OCI-LY7 (cell line): ENCODE results near the gene CD320. TPM values are rescaled to one million over a fixed set of nuclear protein-coding genes. Genes with fewer than 3 reads are reported as not detected.

Source experiments
- BruUV-seq: library from RNA; stranded (reverse); fragments of 400-500 nt; replicated peaks from 2 replicates; lab custom pipeline; 2021; lab: Mats Ljungman, UMichigan
- CTCF ChIA-PET: fragments of 300-600 bp; sonication (Branson Sonifier 250); formaldehyde crosslinking; loops from one replicate; lab custom pipeline; 2022; ENCODE audit warnings: antibody characterized with exemption; ENCODE audit not compliant: unreplicated experiment; lab: Charles Lee
- POLR2A ChIA-PET: fragments of 300-600 bp; sonication (Branson Sonifier 250); formaldehyde crosslinking; loops from one replicate; lab custom pipeline; 2022; ENCODE audit warnings: antibody characterized with exemption; lab: Charles Lee
- DNase-seq: peaks from one replicate; pipeline ENCODE4 v3.0.0-alpha.2; 2015; ENCODE audit warnings: low spot score
- H2AFZ ChIP-seq: fragments of 200-600 bp; sonication (generic), shearing (Covaris generic); 2 replicates; pipeline ENCODE4 v1.6.1; 2014; ENCODE audit warnings: mild to moderate bottlenecking, antibody characterized with exemption, low read length, moderate library complexity
- H3K27ac ChIP-seq: fragments of 200-600 bp; sonication (generic); 2 replicates; pipeline ENCODE4 v1.5.1; 2014; ENCODE audit warnings: mixed run types, low read depth, mild to moderate bottlenecking, moderate library complexity, low read length, inconsistent platforms; ENCODE audit not compliant: poor library complexity, severe bottlenecking
- H3K36me3 ChIP-seq: fragments of 200-600 bp; sonication (generic); 2 replicates; pipeline ENCODE4 v1.6.1; 2014; ENCODE audit warnings: mild to moderate bottlenecking, antibody characterized with exemption, low read length, moderate library complexity, mixed read lengths; ENCODE audit not compliant: insufficient read depth
- H3K4me1 ChIP-seq: fragments of 200-600 bp; sonication (generic); 2 replicates; pipeline ENCODE4 v1.5.1; 2014; ENCODE audit warnings: mild to moderate bottlenecking, low read length; ENCODE audit not compliant: insufficient read depth, poor library complexity, severe bottlenecking
- H3K4me2 ChIP-seq: fragments of 200-600 bp; sonication (generic); 2 replicates; pipeline ENCODE4 v1.6.1; 2014; ENCODE audit warnings: mild to moderate bottlenecking, low read length
- H3K4me3 ChIP-seq: fragments of 200-600 bp; sonication (generic); 2 replicates; pipeline ENCODE4 v1.5.1; 2014; ENCODE audit warnings: mild to moderate bottlenecking, low read depth, low read length; ENCODE audit not compliant: poor library complexity, severe bottlenecking
- H3K79me2 ChIP-seq: fragments of 200-600 bp; sonication (generic); 2 replicates; pipeline ENCODE4 v1.6.1; 2016; ENCODE audit warnings: low read depth, mild to moderate bottlenecking, low read length, moderate library complexity, mixed read lengths; ENCODE audit not compliant: insufficient read depth
- H3K9me2 ChIP-seq: fragments of 200-600 bp; sonication (generic); 2 replicates; pipeline ENCODE4 v1.6.1; 2016; ENCODE audit warnings: mild to moderate bottlenecking, low read length, mixed read lengths; ENCODE audit not compliant: insufficient read depth
- H3K9me3 ChIP-seq: fragments of 200-600 bp; sonication (generic); 2 replicates; pipeline ENCODE4 v1.6.1; 2014; ENCODE audit warnings: mild to moderate bottlenecking, mixed run types, low read length, mixed read lengths
- H4K20me1 ChIP-seq: fragments of 200-600 bp; sonication (generic); 2 replicates; pipeline ENCODE4 v1.6.1; 2014; ENCODE audit warnings: mild to moderate bottlenecking, antibody characterized with exemption, low read length, moderate library complexity, mixed read lengths; ENCODE audit not compliant: insufficient read depth
- CTCF ChIP-seq: fragments of 200-600 bp; sonication (generic); conservative IDR thresholded peaks from 2 replicates; pipeline ENCODE4 v1.5.1; 2014; ENCODE audit warnings: mild to moderate bottlenecking, antibody characterized with exemption, low read length, moderate library complexity, mixed read lengths
- EZH2phosphoT487 ChIP-seq: fragments of 200-600 bp; sonication (generic); IDR thresholded peaks from 2 replicates; pipeline ENCODE4 v1.6.1; 2018; ENCODE audit warnings: low read depth, borderline replicate concordance, mild to moderate bottlenecking, mixed run types, antibody characterized with exemption, low read length, moderate library complexity, mixed read lengths
- intact Hi-C: fragments of 100-400 bp; cut with micrococcal nuclease; formaldehyde crosslinking; loops from one replicate; pipeline ENCODE4 v1.10.0; 2022; ENCODE audit not compliant: unreplicated experiment
- total RNA-seq, 2 experiments: library from RNA; depleted of rRNA in 1 of 2; stranded (reverse); fragments of >200 nt in 1 of 2; shearing (Covaris generic) in 1 of 2; gene quantifications; 2 replicates each; pipeline ENCODE4 v1.2.3, GENCODE V29; 2014 to 2022

The CD320 gene
- total RNA-seq, 2 experiments from 2014 or later, result 39.1 to 49.2 TPM

- H2AFZ ChIP-seq, result no peak overlapping the region
- DNase-seq, result no peak
- H4K20me1 ChIP-seq, result no peaks in the 10 kb centered on the region
- intact Hi-C loops, result no loop called here
- ChIA-PET POLR2A (interaction anchor here (0.7 kb wide), 1 partner anchor 14 kb away, joined by 3 read pairs; no protein-coding TSS in a partner anchor), CTCF (interaction anchor here (0.5 kb wide), 1 partner anchor 362 kb away, joined by 3 read pairs; no protein-coding TSS in a partner anchor)
- no peak for TF ChIP-seq CTCF
- peaks cover 61% of the 10 kb centered on the region for H3K36me3 ChIP-seq
- peak overlapping the region; percentile 77 for H3K4me3 ChIP-seq
- TSS peak; percentile 42 for BruUV-seq
- H3K27ac ChIP-seq, result no peak overlapping the region
- H3K9me2 ChIP-seq, result no peaks in the 10 kb centered on the region
- H3K4me1 ChIP-seq, result peaks cover 19% of the 10 kb centered on the region
- H3K4me2 ChIP-seq, result peak overlapping the region; percentile 88
- H3K9me3 ChIP-seq, result no peaks in the 10 kb centered on the region
- peaks cover 22% of the 10 kb centered on the region; the same call in 1 of the 2 replicates for H3K79me2 ChIP-seq
Observed at GRCh38 chr19:8306235-8307054, 1.7 kb downstream of the CD320 start.

- peaks cover 55% of the 10 kb centered on the region for H3K36me3 ChIP-seq
- H3K4me3 ChIP-seq, result no peak overlapping the region
- no peak for DNase-seq
- peaks cover 19% of the 10 kb centered on the region for H3K4me1 ChIP-seq
- H3K79me2 ChIP-seq, result peaks cover 22% of the 10 kb centered on the region; the same call in 1 of the 2 replicates
- ChIA-PET POLR2A (no interaction called here), CTCF (no interaction called here)
- BruUV-seq, result no TSS peak
- intact Hi-C loops, result no loop called here
- no peaks in the 10 kb centered on the region for H3K9me2 ChIP-seq
- no peak for TF ChIP-seq EZH2phosphoT487
- no peak for TF ChIP-seq CTCF
- H3K27ac ChIP-seq, result no peak overlapping the region
- H3K9me3 ChIP-seq, result no peaks in the 10 kb centered on the region
- no peaks in the 10 kb centered on the region for H4K20me1 ChIP-seq
- H3K4me2 ChIP-seq, result peak overlapping the region; percentile 88; the same call in 1 of the 2 replicates
- no peak overlapping the region for H2AFZ ChIP-seq
Observed at GRCh38 chr19:8305798-8306197, 2.4 kb downstream of the CD320 start.
